Astrocyte (in vitro differentiated cells and primary cell): ENCODE measurements around the gene PGPEP1.

ENCODE experiments used
- EZH2 ChIP-seq: IDR thresholded peaks from 2 replicates; pipeline ENCODE4 v1.6.1; 2012; ENCODE audit warnings: mild to moderate bottlenecking, low read length, inconsistent platforms; ENCODE audit not compliant: insufficient read depth
- TF ChIP-seq, protein P1 (sequence below): IDR thresholded peaks from 2 replicates; pipeline ENCODE4 v1.5.1; 2011; ENCODE audit warnings: low read depth, mild to moderate bottlenecking, inconsistent platforms, low read length, moderate library complexity; ENCODE audit not compliant: insufficient read depth

DNA sequence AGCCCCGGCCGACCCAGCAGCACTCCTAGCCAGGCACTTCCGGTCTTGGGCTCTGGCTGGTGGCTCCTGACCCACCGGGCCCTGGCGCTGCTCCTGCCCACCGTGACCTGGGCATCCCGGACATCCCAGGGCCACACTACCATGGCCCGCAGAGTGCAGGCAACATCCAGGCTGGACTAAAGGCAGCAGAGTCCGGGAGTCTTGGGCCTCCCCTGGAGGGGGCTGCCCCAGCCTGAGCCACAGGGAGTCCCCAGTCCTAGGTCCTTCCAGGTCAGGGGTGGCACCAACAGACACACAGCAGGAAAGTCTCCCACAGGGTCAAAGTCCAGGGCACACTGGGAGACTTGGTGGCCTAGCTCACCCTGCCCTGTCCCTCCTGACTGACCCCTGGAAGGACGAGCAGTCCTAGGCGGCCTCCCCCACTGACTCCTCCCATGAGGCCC is 28.3 kb upstream of the PGPEP1 start:
- TF ChIP-seq, protein P1, sequence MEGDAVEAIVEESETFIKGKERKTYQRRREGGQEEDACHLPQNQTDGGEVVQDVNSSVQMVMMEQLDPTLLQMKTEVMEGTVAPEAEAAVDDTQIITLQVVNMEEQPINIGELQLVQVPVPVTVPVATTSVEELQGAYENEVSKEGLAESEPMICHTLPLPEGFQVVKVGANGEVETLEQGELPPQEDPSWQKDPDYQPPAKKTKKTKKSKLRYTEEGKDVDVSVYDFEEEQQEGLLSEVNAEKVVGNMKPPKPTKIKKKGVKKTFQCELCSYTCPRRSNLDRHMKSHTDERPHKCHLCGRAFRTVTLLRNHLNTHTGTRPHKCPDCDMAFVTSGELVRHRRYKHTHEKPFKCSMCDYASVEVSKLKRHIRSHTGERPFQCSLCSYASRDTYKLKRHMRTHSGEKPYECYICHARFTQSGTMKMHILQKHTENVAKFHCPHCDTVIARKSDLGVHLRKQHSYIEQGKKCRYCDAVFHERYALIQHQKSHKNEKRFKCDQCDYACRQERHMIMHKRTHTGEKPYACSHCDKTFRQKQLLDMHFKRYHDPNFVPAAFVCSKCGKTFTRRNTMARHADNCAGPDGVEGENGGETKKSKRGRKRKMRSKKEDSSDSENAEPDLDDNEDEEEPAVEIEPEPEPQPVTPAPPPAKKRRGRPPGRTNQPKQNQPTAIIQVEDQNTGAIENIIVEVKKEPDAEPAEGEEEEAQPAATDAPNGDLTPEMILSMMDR, result no peak
- no peak for TF ChIP-seq EZH2
